GM21576 (cell line): ENCODE data around the gene HLCS.

Source experiments
- ATAC-seq: cut with Tn5 transposase; IDR thresholded peaks from one replicate; pipeline ENCODE4 v1.9.1; 2021; ENCODE audit warnings: mild to moderate bottlenecking, moderate library complexity; ENCODE audit not compliant: unreplicated experiment

Gene HLCS

GRCh38 chr21:36985751-36986594, 19.5 kb upstream of the HLCS start:
- no peak for ATAC-seq

GRCh38 chr21:36981977-36982700, 15.7 kb upstream of the HLCS start:
- no peak for ATAC-seq

DNA sequence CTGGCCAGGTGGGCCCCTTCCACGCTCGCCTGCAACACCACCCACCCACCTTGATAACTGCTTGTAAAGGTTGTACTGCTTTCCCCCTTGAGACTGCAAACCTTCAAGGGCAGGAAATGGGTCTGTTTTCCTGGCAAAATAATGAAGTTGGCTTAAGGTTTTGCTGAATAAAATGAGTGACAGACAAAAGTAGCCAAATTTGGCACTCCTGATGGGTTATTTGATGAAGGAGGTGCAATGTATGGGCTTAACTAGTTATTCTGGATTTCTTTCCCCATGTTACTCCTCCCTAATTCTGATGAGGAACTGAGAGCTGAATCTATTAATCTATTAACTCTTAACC, 14.6 kb upstream of the HLCS start:
- ATAC-seq, result no peak

- ATAC-seq, result no peak
Observed at GRCh38 chr21:36980280-36981048, 14.0 kb upstream of the HLCS start.

DNA sequence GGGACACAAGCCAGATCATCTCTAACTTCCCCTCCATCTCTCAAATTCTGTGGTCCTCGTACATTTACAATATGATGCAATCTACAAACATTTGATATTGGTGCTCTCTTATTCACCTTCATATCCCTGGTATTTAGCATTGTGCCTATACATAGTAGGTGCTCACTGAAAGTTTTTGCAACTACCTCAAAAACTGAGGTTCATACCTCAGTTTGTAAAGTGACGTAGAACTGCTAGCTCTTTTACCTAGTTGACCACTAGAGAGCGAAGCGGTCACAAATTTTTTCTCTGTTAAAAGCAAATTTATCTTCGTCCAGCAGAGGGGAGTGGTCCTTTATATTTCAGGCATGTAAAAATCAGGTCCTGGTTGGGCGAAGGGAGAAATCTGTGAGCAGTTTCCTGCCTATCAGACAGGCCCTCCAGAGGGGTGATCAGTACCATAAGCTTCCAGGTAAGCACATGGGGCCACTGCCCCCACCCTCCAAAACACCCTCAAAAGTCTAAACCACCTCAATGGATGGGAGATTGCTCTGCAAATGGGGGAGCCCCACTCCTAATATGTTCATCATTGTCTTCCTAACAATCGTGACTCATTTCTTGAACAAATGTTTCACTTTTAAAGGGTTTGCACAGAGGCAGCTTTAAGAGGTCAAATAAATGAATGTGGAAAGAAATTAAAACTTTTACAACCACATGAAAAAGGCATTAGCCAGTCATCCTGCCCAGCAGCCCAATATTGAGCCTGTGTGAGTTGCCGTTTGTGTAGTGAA, 10.6 kb upstream of the HLCS start:
- ATAC-seq, result peak; percentile 64

DNA sequence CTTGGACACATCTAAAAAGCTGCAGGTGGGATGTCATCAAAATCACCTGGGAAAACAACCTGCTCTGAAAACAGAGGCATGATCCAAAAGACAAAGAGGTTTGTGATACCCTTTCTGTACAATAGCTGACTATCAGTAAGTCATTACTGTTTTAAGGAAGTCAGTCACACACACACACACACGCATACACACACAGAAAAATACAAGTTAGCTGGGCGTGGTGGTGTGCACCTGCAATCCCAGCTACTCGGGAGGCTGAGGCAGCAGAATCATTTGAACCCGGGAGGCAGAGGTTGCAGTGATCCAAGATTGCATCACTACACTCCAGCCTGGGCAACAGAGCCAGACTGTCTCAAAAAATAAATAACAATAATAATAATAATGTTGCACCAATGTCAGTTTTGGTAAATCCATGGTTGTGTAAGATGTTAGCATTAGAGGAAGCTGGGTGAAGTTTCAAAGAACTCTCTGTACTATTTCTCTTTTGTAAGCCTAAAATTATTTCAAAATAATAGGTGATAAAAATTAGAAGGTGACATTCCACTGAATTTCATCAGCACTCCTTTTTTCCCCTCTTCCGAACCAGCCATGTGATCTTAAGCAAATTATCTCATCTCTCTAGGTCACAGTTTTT, 9.9 kb upstream of the HLCS start:
- ATAC-seq, result no peak

- no peak for ATAC-seq
Observed at GRCh38 chr21:36974851-36975192, 8.4 kb upstream of the HLCS start.

DNA sequence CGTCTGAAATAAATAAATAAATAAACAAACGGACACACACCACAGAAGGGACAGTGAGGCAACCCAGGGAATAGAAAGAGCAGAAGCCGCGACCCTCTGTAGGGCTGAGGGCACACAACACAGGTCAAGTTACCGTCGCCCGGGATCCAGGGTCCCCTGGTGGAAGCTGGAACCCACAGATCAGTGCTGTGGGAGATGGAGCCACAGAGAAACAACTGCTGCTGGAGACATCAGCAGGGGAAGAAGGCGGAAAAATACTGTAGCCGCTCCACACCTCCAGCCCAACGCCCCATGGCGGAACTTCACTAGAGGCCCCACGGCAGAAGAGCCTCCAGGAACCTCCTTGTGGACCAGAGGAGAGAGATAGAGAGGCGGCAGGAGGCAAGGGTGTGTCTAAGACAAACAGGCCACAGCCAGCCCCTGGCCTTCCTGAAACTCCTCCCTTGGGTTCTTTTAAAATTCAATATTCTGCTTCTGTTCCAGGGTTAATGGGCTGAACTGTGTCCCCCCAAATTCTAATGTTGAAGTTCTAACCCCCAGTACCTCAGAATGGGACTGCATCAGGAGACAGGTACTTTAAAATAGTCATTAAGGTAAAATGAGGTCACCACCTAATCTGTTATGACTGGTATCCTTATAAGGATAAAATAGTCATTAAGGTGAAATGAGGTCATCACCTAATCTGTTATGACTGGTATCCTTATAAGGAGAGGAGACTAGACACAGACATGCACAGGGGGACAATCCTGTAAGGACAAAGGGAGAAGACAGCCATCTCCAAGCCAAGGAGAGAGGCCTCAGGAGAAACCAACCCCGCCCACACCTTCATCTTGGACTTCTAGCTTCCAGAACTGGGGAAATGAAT, 7.7 kb upstream of the HLCS start:
- no peak for ATAC-seq

DNA sequence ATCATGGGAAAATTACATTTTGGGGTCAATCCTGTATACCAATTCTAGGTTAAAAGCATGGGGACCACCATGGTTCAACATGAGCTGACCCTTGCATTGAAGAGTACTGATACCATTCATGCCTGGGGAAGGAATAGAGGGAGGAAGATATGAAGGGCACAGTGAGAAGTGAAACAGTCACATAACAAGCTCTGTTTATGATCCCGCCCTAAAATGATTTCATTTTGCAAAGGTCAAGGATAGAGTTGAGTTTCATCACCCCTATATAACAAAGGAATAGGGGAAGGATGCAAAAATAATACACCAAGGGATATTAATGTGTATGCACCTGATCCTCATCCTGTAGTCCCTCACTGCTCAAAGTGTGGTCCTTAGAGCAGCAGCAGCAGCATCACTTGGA, 2.5 kb upstream of the HLCS start:
- no peak for ATAC-seq

DNA sequence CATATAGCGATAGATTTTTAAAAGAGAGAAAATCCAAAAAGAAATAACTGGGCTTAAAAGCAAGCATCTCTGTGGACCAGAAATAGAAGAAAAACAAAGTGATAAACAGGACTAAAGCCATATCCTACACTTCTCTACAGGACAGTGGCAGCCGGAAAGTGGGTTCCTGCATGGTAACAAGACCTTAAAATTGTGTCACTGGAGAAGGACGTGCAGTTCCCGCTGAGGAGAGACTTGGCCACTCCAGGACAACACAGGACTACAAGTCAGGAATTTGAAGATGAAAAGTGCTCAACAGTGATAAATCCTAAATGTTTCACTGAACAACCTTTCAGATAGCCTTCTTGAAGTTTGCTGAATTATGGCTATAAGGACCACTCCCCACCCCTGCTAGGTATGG, 1.9 kb upstream of the HLCS start:
- ATAC-seq, result no peak

DNA sequence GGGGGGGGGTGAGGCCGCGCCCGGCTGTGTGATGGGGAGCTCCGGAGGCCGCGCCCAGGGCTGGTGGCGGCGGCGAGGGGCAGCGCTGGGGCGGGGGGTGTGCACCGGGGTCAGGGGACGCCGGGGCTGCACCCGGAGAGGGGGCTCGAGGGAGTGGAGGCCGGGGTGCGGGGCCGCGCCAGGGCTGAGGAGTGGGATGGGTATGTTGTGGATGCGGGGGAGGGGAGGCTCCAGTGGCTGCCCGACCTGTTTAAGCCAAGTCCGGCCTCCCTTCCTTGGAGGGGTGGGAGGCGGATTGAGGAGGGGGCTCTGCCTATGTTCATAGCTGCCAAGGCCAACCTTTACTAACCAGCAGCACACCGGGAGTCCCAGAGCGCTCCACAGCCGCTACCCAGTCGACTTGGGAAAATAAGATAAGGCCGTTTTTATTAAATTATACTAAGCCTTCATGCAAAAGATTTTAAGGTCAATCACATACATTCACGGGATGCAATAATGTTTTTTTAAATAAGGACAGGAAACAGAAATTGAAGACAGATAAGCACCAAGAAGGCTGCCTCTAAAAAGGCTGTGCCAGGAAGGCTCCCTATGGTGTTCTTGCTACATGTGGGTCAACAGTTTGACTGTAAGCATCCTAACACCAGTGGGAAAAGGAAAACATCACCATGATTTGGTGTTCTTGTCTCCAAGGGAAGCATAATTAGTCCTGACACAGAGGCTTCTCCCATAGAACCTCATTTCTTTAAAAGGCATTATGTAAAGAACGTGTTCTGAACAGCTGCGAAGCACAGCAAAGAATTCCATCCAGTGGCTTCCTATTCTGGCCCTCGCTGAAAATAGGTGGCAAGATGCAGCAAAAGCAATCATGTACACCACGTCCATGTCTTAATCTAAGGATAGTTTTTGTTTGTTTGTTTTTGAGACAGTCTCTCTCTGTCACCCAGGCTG, 626 bp upstream of the HLCS start:
- ATAC-seq, result peak; percentile 21

- no peak for ATAC-seq
Observed at GRCh38 chr21:36965720-36966065, 776 bp downstream of the HLCS start.

DNA sequence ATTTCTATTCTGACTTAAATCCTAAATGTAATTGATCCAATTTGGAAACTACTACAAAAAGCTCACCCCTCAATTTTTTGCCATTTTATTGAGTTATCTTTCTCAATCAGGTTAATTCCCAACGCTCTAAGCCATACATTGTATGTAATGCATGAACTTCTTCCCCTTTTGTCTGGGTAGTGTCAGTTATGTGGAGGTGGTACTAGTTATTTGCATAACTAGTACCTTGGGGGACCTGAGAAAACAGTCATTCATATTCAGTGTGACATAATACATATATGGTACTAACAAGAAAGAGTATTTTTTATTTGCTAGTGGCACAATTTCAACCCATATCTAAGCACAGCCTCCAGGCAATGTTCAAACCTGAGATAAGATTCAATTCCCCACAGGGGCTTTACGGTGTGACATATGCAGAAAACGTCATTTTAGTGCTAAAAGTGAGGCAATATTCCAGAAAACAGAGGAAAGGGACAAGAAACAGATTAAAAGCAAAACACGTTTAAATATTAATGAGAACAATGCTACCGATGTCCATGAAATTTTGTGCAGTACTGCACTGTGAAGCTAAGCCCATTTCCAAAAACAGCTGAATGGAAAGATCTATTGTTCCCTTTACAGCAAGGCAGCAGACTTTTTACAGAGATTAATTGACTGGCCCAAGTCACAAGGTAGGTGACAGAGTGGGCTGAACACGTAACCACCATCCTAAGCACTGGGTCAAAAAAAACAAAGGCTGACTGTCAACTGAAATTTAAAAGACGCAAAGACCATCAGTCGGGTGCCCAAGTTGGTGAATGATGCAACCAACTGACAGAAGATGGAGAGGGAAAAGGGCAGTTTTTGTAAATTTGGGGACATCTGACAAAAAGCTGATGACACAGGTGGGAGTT, 1.4 kb downstream of the HLCS start:
- ATAC-seq, result no peak

- ATAC-seq, result no peak
Observed at GRCh38 chr21:36964398-36964797, 2.1 kb downstream of the HLCS start.

DNA sequence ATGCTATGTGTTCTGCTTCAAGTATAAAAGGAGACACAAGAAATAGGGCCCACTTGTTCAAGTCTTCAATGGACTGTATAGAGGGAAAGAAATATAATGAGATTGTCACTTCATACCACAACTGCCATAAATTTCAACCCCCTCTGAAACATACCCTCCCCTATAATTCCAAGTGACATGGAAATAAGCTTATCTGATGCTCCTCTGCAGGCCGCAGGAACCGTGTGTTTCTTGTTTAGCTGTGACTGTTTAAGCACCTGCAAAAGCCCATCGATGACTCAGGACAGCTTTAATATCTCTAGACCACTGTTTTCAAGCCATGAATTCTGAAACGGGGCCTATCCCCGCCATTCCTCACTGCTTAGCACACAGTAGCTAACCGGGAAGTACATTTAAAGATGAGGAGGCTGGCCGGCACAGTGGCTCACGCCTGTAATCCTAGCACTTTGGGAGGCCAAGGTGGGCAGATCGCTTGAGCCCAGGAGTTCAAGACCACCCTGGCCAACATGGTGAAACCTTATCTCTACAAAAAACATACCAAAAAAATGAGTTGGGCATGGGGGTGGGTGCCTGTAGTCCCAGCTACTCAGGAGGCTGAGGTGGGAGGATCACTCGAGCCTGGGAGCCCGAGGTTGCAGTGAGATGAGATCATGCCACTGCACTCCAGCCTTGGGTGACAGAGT, 4.2 kb downstream of the HLCS start:
- ATAC-seq, result no peak

GRCh38 chr21:36960676-36961284, 5.7 kb downstream of the HLCS start:
- ATAC-seq, result no peak
